Renal pelvis (tissue), 12 donors: Measurements from ENCODE around the gene SPANXN1. TPM values are rescaled to one million over a fixed set of nuclear protein-coding genes. Genes with fewer than 3 reads are reported as not detected.
"Not testable (repeated sequence)": the region's sequence is repeated elsewhere in the genome, so short reads cannot be mapped to it uniquely, and the experiment has no call there.

Source experiments
- DNase-seq: peaks from one replicate; pipeline ENCODE4 v3.0.0-alpha.2; 2013
- long read RNA-seq, 16 experiments: transcript quantifications; one replicate each; lab custom pipeline, GENCODE V29; 2026
- polyA plus RNA-seq, 3 donors: library from polyadenylated mRNA; unstranded; fragments of 120-200 nt; gene quantifications; one replicate each; pipeline ENCODE4 v1.2.1, GENCODE V29; 2013; ENCODE audit not compliant: insufficient read length in 3 of 3

SPANXN1 gene, protein sequence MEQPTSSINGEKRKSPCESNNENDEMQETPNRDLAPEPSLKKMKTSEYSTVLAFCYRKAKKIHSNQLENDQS
- under 1 TPM in 1 of 3 donors, not detected in 2; 0.07 TPM for polyA plus RNA-seq
- long read RNA-seq, donor 1 = 0 reads
- long read RNA-seq, donor 2 = 0 reads
- long read RNA-seq, donor 3 = 0 reads
- long read RNA-seq, donor 4 = 0 reads
- long read RNA-seq, donor 5 = 0 reads
- long read RNA-seq, donor 6 = 0 reads
- long read RNA-seq, donor 7 = 0 reads
- long read RNA-seq, donor 8 = 0 reads
- long read RNA-seq, donor 9 = 0 reads
- long read RNA-seq, donor 10 = 0 reads
- long read RNA-seq, donor 11 = 0 reads
- long read RNA-seq, donor 12 = 0 reads
- long read RNA-seq, donor 13 = 0 reads
- long read RNA-seq, donor 14 = 0 reads
- long read RNA-seq, donor 15 = 0 reads
- long read RNA-seq, donor 16 = 0 reads

DNA sequence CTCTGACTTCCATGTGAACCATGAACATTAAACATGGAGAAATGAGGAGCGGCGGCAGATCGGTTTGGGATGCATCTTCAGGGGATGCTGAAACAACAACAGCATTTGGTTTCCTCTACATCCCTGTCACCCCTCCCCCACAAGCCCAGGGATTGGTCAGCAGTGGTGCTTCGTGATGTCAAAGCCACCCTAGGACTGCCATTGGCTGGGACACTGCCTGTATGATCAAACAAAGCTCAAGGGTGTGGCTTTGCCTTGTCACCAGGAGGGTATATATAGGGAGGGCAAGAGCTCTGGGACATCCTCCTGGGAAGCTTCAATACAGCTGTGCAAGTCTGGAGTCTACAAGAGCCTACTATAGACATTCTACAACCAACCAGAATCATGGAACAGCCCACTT, at the start of gene SPANXN1:
Gene SPANXN1 (plus strand): TSS at position 301 of the 400 bp plus-strand sequence. CDS start 84 bp downstream, at position 385.
- DNase-seq = not testable (repeated sequence)

DNA sequence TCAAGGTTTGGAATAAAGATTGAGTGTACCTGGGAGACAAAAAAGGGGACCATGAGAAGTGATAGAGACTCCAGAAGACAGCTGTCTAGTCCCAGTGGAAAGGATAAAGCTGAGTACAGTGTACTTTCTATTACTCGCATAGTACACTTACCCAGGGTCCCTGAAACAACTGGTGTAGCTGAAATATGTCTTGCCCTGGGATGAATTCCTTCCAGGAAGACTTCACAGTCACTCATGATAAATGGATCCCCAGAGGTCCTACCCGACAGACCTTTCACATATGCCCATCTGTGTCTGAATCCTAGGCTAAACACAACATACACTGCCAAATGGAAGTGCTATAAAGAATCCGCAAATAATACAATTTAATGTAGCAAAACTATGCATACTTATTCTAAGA, 48.2 kb upstream of the SPANXN1 start:
- DNase-seq = no peak

DNA sequence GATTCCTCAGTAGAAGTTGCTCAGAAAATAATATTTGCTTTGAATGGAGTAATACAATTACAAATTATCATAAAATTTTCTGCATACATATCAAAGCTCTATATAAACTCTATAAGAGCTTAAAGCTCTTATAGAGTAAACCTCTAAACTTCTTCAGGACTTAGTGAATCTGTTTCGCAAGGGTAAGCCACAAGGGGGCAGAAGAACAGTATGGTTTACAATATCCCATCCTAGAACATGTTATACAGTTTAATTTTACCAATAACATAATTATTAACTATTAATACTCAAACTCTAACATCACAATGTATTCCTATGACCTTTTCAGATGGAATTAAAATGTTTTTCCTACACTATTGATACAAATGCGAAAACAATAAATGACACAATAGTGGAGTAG, 33.8 kb upstream of the SPANXN1 start:
- no peak for DNase-seq

DNA sequence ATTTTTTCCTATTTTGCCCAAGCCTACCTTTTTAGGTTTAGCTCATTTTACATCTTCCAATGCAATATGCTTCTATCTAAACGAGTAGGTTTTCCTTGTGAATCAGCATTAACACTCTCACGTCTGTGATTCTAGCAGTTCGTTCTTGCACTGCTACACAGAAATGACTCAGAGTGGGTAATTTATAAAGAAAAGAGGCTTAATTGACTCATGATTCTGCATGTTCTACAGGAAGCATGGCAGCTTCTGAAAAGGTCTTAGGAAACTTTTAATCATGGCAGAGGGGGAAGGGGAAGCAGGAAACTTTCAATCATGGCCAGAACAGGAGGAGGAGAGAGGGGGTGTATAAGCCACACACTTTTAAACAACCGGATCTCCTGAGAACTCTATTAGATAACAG, 44.9 kb downstream of the SPANXN1 start:
- DNase-seq = no peak
